Astrocyte (in vitro differentiated cells and primary cell): ENCODE measurements around the gene DTNBP1. TPM values are rescaled to one million over a fixed set of nuclear protein-coding genes. Genes with fewer than 3 reads are reported as not detected.

Source experiments
- DNase-seq: peaks from one replicate; pipeline ENCODE4 v3.0.0-alpha.2; 2010; ENCODE audit warnings: low read depth
- FAIRE-seq: peaks from 2 replicates; lab custom pipeline; 2011; peaks lifted over from hg19 to GRCh38; lab: Jason Lieb, UNC
- H2AFZ ChIP-seq: 2 replicates; pipeline ENCODE4 v1.6.0; 2012; ENCODE audit warnings: low read depth, low read length, inconsistent platforms
- H3K27ac ChIP-seq: 2 replicates; pipeline ENCODE4 v1.5.1; 2011; ENCODE audit warnings: low read depth, low read length, inconsistent platforms
- H3K27me3 ChIP-seq: 2 replicates; pipeline ENCODE4 v1.6.0; 2011; ENCODE audit warnings: low read length, inconsistent platforms; ENCODE audit not compliant: insufficient read depth
- H3K36me3 ChIP-seq: 2 replicates; pipeline ENCODE4 v1.5.1; 2011; ENCODE audit warnings: low read length, inconsistent platforms; ENCODE audit not compliant: insufficient read depth
- H3K4me1 ChIP-seq: 2 replicates; pipeline ENCODE4 v1.5.1; 2011; ENCODE audit warnings: low read length, inconsistent platforms; ENCODE audit not compliant: insufficient read depth
- H3K4me2 ChIP-seq: 2 replicates; pipeline ENCODE4 v1.6.0; 2012; ENCODE audit warnings: low read length, inconsistent platforms
- H3K4me3 ChIP-seq: 2 replicates; pipeline ENCODE4 v1.5.1; 2011; ENCODE audit warnings: low read depth, mild to moderate bottlenecking, low read length, inconsistent platforms; ENCODE audit not compliant: insufficient read depth
- H3K79me2 ChIP-seq: 2 replicates; pipeline ENCODE4 v1.6.0; 2012; ENCODE audit warnings: mild to moderate bottlenecking, low read length, inconsistent platforms; ENCODE audit not compliant: insufficient read depth
- H3K9ac ChIP-seq: 2 replicates; pipeline ENCODE4 v1.6.0; 2012; ENCODE audit warnings: mild to moderate bottlenecking, low read length, inconsistent platforms
- H3K9me3 ChIP-seq: 2 replicates; pipeline ENCODE4 v1.5.1; 2012; ENCODE audit warnings: low read depth, mild to moderate bottlenecking, low read length, inconsistent platforms; ENCODE audit not compliant: insufficient read depth
- H4K20me1 ChIP-seq: 2 replicates; pipeline ENCODE4 v1.6.0; 2012; ENCODE audit warnings: low read length, inconsistent platforms; ENCODE audit not compliant: insufficient read depth
- H3K27ac Mint-ChIP-seq: one replicate; pipeline ENCODE4 v1.8.0; 2021; ENCODE audit warnings: mild to moderate bottlenecking, mixed read lengths; ENCODE audit not compliant: unreplicated experiment
- H3K27me3 Mint-ChIP-seq: one replicate; pipeline ENCODE4 v1.8.0; 2021; ENCODE audit warnings: low read depth, mixed read lengths; ENCODE audit not compliant: unreplicated experiment
- H3K36me3 Mint-ChIP-seq: one replicate; pipeline ENCODE4 v1.8.0; 2021; ENCODE audit warnings: low read depth, mixed read lengths; ENCODE audit not compliant: unreplicated experiment
- H3K4me1 Mint-ChIP-seq: one replicate; pipeline ENCODE4 v1.8.0; 2021; ENCODE audit warnings: low read depth, mixed read lengths; ENCODE audit not compliant: unreplicated experiment
- H3K4me3 Mint-ChIP-seq: one replicate; pipeline ENCODE4 v1.8.0; 2021; ENCODE audit warnings: mild to moderate bottlenecking, moderate library complexity, mixed read lengths; ENCODE audit not compliant: unreplicated experiment
- H3K9me3 Mint-ChIP-seq: one replicate; pipeline ENCODE4 v1.8.0; 2021; ENCODE audit warnings: mild to moderate bottlenecking, mixed read lengths; ENCODE audit not compliant: unreplicated experiment
- EZH2 ChIP-seq: IDR thresholded peaks from 2 replicates; pipeline ENCODE4 v1.6.1; 2012; ENCODE audit warnings: mild to moderate bottlenecking, low read length, inconsistent platforms; ENCODE audit not compliant: insufficient read depth
- total RNA-seq: library from RNA; stranded (reverse); gene quantifications from 2 replicates; pipeline ENCODE4 v1.2.1, GENCODE V29; 2021
- TF ChIP-seq, protein P1 (sequence below): IDR thresholded peaks from 2 replicates; pipeline ENCODE4 v1.5.1; 2011; ENCODE audit warnings: low read depth, mild to moderate bottlenecking, inconsistent platforms, low read length, moderate library complexity; ENCODE audit not compliant: insufficient read depth

Gene DTNBP1
- total RNA-seq, 1 donor from 2014 or later: 13.0 TPM

DNA sequence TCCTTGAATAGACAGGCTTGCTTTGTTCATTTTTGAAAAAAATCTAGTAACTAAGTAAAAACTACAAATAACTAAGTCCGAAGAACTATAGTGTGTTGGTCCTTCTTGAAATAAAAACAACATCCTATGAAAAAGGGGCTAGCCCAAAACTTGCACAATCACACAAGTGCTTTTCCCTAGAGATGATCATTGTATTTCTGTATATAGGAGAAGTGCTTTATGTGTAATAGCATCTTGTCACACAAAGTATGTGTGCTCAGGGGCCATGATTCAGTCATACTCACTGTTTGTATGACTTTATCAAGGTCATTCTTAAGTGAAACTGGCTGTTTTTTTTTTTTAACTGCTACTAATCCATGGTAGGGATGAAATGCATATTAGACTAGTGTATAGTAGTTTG is 179.8 kb downstream of the DTNBP1 start:
- DNase-seq (no peak), FAIRE-seq (no peak)
- Mint-ChIP-seq H3K27ac (no peak overlapping the region), H3K9me3 (no peaks in the 10 kb centered on the region), H3K4me1 (peaks cover 7% of the 10 kb centered on the region), H3K27me3 (no peaks in the 10 kb centered on the region), H3K4me3 (no peak overlapping the region), H3K36me3 (peaks cover 11% of the 10 kb centered on the region)
- H3K4me1 ChIP-seq: peaks cover 9% of the 10 kb centered on the region
- H3K27me3 ChIP-seq: no peaks in the 10 kb centered on the region
- no peak overlapping the region for H3K4me2 ChIP-seq
- peaks cover 79% of the 10 kb centered on the region for H4K20me1 ChIP-seq
- no peak overlapping the region for H3K9ac ChIP-seq
- H2AFZ ChIP-seq: no peak overlapping the region
- H3K79me2 ChIP-seq: peaks cover 49% of the 10 kb centered on the region
- peaks cover under 1% of the 10 kb centered on the region for H3K36me3 ChIP-seq
- no peaks in the 10 kb centered on the region for H3K9me3 ChIP-seq
- H3K4me3 ChIP-seq: no peak overlapping the region
- no peak for TF ChIP-seq EZH2
- TF ChIP-seq, protein P1, sequence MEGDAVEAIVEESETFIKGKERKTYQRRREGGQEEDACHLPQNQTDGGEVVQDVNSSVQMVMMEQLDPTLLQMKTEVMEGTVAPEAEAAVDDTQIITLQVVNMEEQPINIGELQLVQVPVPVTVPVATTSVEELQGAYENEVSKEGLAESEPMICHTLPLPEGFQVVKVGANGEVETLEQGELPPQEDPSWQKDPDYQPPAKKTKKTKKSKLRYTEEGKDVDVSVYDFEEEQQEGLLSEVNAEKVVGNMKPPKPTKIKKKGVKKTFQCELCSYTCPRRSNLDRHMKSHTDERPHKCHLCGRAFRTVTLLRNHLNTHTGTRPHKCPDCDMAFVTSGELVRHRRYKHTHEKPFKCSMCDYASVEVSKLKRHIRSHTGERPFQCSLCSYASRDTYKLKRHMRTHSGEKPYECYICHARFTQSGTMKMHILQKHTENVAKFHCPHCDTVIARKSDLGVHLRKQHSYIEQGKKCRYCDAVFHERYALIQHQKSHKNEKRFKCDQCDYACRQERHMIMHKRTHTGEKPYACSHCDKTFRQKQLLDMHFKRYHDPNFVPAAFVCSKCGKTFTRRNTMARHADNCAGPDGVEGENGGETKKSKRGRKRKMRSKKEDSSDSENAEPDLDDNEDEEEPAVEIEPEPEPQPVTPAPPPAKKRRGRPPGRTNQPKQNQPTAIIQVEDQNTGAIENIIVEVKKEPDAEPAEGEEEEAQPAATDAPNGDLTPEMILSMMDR: no peak
- no peak overlapping the region for H3K27ac ChIP-seq

DNA sequence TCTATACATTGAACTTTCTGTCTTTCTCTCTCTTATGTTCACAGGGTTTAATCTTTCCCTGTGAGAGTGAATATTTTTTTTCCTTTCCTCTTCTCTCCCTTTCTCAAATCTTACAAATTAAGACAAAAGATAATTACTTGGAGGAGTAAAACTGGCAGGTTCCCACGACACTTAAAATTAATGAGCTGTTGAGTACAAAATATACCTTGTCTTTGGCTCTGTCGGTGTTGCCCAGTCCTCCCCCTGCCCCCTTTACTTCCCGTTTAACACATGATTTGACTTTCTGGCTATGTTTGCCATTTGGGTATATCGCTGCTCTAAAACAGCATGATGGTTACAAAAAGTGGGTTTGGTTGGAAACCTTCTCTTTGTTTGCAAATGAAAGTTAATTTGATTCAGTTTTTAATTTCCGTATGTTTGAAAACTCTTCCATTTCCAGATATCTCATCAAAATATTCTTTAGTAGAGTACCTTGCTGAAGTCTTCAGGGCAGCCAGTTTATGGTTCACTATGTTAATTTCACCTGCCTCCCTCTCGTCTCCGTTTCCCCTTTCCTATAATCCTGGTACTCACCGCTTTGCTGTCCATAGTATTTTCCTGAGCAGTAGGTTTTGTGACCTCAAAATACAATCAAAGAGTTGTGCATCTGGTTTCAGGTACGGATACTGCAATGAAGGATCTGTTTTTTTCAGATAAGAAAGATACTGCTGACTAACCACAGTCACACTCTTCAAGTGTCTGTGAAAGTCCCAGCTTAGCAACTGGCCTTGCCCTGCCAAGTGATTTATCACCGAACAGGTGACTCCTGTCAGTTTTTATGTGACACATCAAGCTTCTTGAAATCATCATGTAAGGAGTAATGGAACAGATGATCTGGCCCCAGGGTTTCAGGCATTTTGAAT is 181.2 kb downstream of the DTNBP1 start:
- no peak for DNase-seq

More for the DNA sequence above, 181.2 kb downstream of the DTNBP1 start:
- Histone ChIP-seq H3K36me3 (no peaks in the 10 kb centered on the region), H3K9ac (no peak overlapping the region), H3K4me3 (no peak overlapping the region), H3K27ac (no peak overlapping the region), H2AFZ (no peak overlapping the region), H3K4me2 (no peak overlapping the region), H3K9me3 (no peaks in the 10 kb centered on the region), H3K27me3 (no peaks in the 10 kb centered on the region), H3K4me1 (peaks cover 21% of the 10 kb centered on the region), H4K20me1 (peaks cover 88% of the 10 kb centered on the region), H3K79me2 (peaks cover 59% of the 10 kb centered on the region)
- Mint-ChIP-seq H3K9me3 (no peaks in the 10 kb centered on the region), H3K27me3 (no peaks in the 10 kb centered on the region), H3K36me3 (peaks cover 5% of the 10 kb centered on the region), H3K27ac (no peak overlapping the region), H3K4me3 (no peak overlapping the region), H3K4me1 (peaks cover 12% of the 10 kb centered on the region)
- TF ChIP-seq, protein P1: no peak
- TF ChIP-seq EZH2: no peak
- no peak for FAIRE-seq
